Vagina (tissue), 2 donors: ENCODE data around the gene CWC22. TPM values are rescaled to one million over a fixed set of nuclear protein-coding genes. Genes with fewer than 3 reads are reported as not detected.
"Not testable (repeated sequence)": the region's sequence is repeated elsewhere in the genome, so short reads cannot be mapped to it uniquely, and the experiment has no call there.

ENCODE experiments used
- DNase-seq, 2 donors: peaks; one replicate each; pipeline ENCODE4 v3.0.0-alpha.2; 2017; ENCODE audit errors: extremely low spot score in 2 of 2
- H3K27ac ChIP-seq: fragments of 200-600 bp; sonication (generic); one replicate; pipeline ENCODE4 v1.5.1; 2019
- H3K27me3 ChIP-seq: fragments of 200-600 bp; sonication (generic); one replicate; pipeline ENCODE4 v1.5.1; 2019
- H3K36me3 ChIP-seq, 2 donors: fragments of 200-600 bp; sonication (generic); one replicate each; pipeline ENCODE4 v1.5.1; 2017 to 2019
- H3K4me1 ChIP-seq: fragments of 200-600 bp; sonication (generic); one replicate; pipeline ENCODE4 v1.5.1; 2019
- H3K4me3 ChIP-seq, 2 donors: fragments of 200-600 bp; sonication (generic); 1 replicate in 1 of 2; 2 replicates in 1 of 2; pipeline ENCODE4 v1.5.1; 2016 to 2019
- H3K9me3 ChIP-seq: fragments of 200-600 bp; sonication (generic); one replicate; pipeline ENCODE4 v1.5.1; 2019
- CTCF ChIP-seq, 3 experiments: fragments of 450-650 bp in 2 of 3; fragments of 200-600 bp in 1 of 3; sonication (generic) in 1 of 3; IDR thresholded peaks; one replicate each; pipeline ENCODE4 v1.5.1; 2017 to 2019; ENCODE audit warnings: antibody characterized with exemption in 3 of 3, mild to moderate bottlenecking in 2 of 3, moderate library complexity in 2 of 3
- POLR2A ChIP-seq, 2 donors: fragments of 450-650 bp; IDR thresholded peaks; one replicate each; pipeline ENCODE4 v1.6.1; 2017; ENCODE audit warnings: antibody characterized with exemption in 2 of 2, mild to moderate bottlenecking in 2 of 2, moderate library complexity in 2 of 2
- POLR2AphosphoS5 ChIP-seq, 2 donors: sonication (generic); formaldehyde crosslinking; IDR thresholded peaks; one replicate each; pipeline ENCODE4 v1.9.0; 2017; ENCODE audit warnings: antibody characterized with exemption in 2 of 2, mild to moderate bottlenecking in 2 of 2, low read depth in 1 of 2; ENCODE audit not compliant: insufficient read depth in 1 of 2
- intact Hi-C: fragments of 100-400 bp; cut with DNase I; formaldehyde crosslinking; loops from one replicate; pipeline ENCODE4 v1.15.1; 2023
- total RNA-seq: library from RNA; depleted of rRNA; stranded (reverse); fragments of >200 nt; gene quantifications from one replicate; pipeline ENCODE4 v1.2.3, GENCODE V29; 2016

Gene CWC22
- total RNA-seq, 1 donor from 2014 or later: 17.2 TPM

GRCh38 chr2:179936654-179937053 is 70.4 kb downstream of the CWC22 start:
- Histone ChIP-seq H3K4me1 (no peaks in the 10 kb centered on the region), H3K36me3 (no peaks in the 10 kb centered on the region), H3K9me3 (no peaks in the 10 kb centered on the region), H3K4me3 (no peak overlapping the region), H3K27me3 (no peaks in the 10 kb centered on the region), H3K27ac (no peak overlapping the region)
- intact Hi-C loops: no loop called here
- TF ChIP-seq POLR2AphosphoS5 (IDR thresholded peaks at IDR 0.05; ENCODE audit: insufficient read depth in 1 of 2, low read depth in 1 of 2): no peak
- no peak for TF ChIP-seq CTCF (IDR thresholded peaks at IDR 0.05)
- TF ChIP-seq POLR2A (IDR thresholded peaks at IDR 0.05): no peak
- no peak for DNase-seq

- no peaks in the 10 kb centered on the region for H3K9me3 ChIP-seq
- no peak for TF ChIP-seq POLR2A (IDR thresholded peaks at IDR 0.05)
- no peak for TF ChIP-seq POLR2AphosphoS5 (IDR thresholded peaks at IDR 0.05; ENCODE audit: insufficient read depth in 1 of 2, low read depth in 1 of 2)
- no peak for TF ChIP-seq CTCF (IDR thresholded peaks at IDR 0.05)
- intact Hi-C loops: no loop called here
Observed at GRCh38 chr2:179936141-179936540, 71.0 kb downstream of the CWC22 start.

GRCh38 chr2:179932786-179933185 is 74.3 kb downstream of the CWC22 start:
- DNase-seq: no peak
- no peaks in the 10 kb centered on the region for H3K27me3 ChIP-seq
- intact Hi-C loops: no loop called here
- H3K9me3 ChIP-seq: no peaks in the 10 kb centered on the region
- no peak for TF ChIP-seq POLR2AphosphoS5 (IDR thresholded peaks at IDR 0.05; ENCODE audit: insufficient read depth in 1 of 2, low read depth in 1 of 2)
- no peak for TF ChIP-seq POLR2A (IDR thresholded peaks at IDR 0.05)
- TF ChIP-seq CTCF (IDR thresholded peaks at IDR 0.05): no peak
- H3K4me1 ChIP-seq: no peaks in the 10 kb centered on the region
- no peak overlapping the region for H3K27ac ChIP-seq
- no peak overlapping the region for H3K4me3 ChIP-seq
- peaks cover 0 to 5% of the 10 kb centered on the region in 2 donors for H3K36me3 ChIP-seq

More at GRCh38 chr2:179936141-179936540, 71.0 kb downstream of the CWC22 start:
- no peaks in the 10 kb centered on the region for H3K36me3 ChIP-seq
- DNase-seq: no peak
- H3K27me3 ChIP-seq: no peaks in the 10 kb centered on the region
- no peak overlapping the region for H3K4me3 ChIP-seq
- no peaks in the 10 kb centered on the region for H3K4me1 ChIP-seq
- H3K27ac ChIP-seq: no peak overlapping the region

- no peaks in the 10 kb centered on the region for H3K9me3 ChIP-seq
- TF ChIP-seq CTCF (IDR thresholded peaks at IDR 0.05) (no peak), POLR2A (IDR thresholded peaks at IDR 0.05) (no peak), POLR2AphosphoS5 (IDR thresholded peaks at IDR 0.05; ENCODE audit: insufficient read depth in 1 of 2, low read depth in 1 of 2) (no peak)
- no peak overlapping the region for H3K4me3 ChIP-seq
- intact Hi-C loops: no loop called here
- no peaks in the 10 kb centered on the region for H3K27me3 ChIP-seq
- DNase-seq: no peak
- H3K27ac ChIP-seq: no peak overlapping the region
- H3K36me3 ChIP-seq: peaks cover 0 to 5% of the 10 kb centered on the region in 2 donors
- H3K4me1 ChIP-seq: no peaks in the 10 kb centered on the region
Observed at GRCh38 chr2:179931502-179931901, 75.6 kb downstream of the CWC22 start.

- H3K27ac ChIP-seq, H3K9me3 ChIP-seq, H3K36me3 ChIP-seq, H3K4me3 ChIP-seq, intact Hi-C loops, H3K4me1 ChIP-seq, DNase-seq, H3K27me3 ChIP-seq: not testable (repeated sequence)
Observed at GRCh38 chr2:179929997-179930396, 77.1 kb downstream of the CWC22 start.

GRCh38 chr2:179927041-179927440 is 80.1 kb downstream of the CWC22 start:
- DNase-seq: no peak
- intact Hi-C loops: no loop called here
- TF ChIP-seq POLR2AphosphoS5 (IDR thresholded peaks at IDR 0.05; ENCODE audit: insufficient read depth in 1 of 2, low read depth in 1 of 2) (no peak), POLR2A (IDR thresholded peaks at IDR 0.05) (no peak), CTCF (IDR thresholded peaks at IDR 0.05) (no peak)

More at GRCh38 chr2:179927041-179927440, 80.1 kb downstream of the CWC22 start:
- Histone ChIP-seq H3K36me3 (peaks cover 0 to 5% of the 10 kb centered on the region in 2 donors), H3K27ac (no peak overlapping the region), H3K9me3 (no peaks in the 10 kb centered on the region), H3K27me3 (no peaks in the 10 kb centered on the region), H3K4me3 (no peak overlapping the region), H3K4me1 (no peaks in the 10 kb centered on the region)
